ENCODE measurements around the gene BEST1.

- TF ChIP-seq EZH2 (optimal IDR thresholded peaks at IDR 0.05; ENCODE audit: low read depth, low read length) (no peak), EZH2phosphoT487 (IDR thresholded peaks at IDR 0.05; ENCODE audit: low read length) (no peak)
- TF ChIP-seq, protein P1, sequence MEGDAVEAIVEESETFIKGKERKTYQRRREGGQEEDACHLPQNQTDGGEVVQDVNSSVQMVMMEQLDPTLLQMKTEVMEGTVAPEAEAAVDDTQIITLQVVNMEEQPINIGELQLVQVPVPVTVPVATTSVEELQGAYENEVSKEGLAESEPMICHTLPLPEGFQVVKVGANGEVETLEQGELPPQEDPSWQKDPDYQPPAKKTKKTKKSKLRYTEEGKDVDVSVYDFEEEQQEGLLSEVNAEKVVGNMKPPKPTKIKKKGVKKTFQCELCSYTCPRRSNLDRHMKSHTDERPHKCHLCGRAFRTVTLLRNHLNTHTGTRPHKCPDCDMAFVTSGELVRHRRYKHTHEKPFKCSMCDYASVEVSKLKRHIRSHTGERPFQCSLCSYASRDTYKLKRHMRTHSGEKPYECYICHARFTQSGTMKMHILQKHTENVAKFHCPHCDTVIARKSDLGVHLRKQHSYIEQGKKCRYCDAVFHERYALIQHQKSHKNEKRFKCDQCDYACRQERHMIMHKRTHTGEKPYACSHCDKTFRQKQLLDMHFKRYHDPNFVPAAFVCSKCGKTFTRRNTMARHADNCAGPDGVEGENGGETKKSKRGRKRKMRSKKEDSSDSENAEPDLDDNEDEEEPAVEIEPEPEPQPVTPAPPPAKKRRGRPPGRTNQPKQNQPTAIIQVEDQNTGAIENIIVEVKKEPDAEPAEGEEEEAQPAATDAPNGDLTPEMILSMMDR (IDR thresholded peaks at IDR 0.05; ENCODE audit: low read length) = no peak
Measured at GRCh38 chr11:61911701-61912529, 38.2 kb upstream of the BEST1 start.
